Suppressor macrophage treated with lipopolysaccharide for 4 hours (primary cell): Measurements from ENCODE around the gene ABCD1.
A peak's percentile ranks its signal among the peaks of the same experiment; 100 is the strongest.
"Not testable (repeated sequence)": the region's sequence is repeated elsewhere in the genome, so short reads cannot be mapped to it uniquely, and the experiment has no call there.

ENCODE experiments used
- DNase-seq: peaks from one replicate; pipeline ENCODE4 v3.0.0-alpha.2; 2020

The ABCD1 gene

GRCh38 chrX:153694687-153695270 is 29.9 kb upstream of the ABCD1 start:
- DNase-seq, result no peak

GRCh38 chrX:153696100-153696499 is 28.6 kb upstream of the ABCD1 start:
- no peak for DNase-seq

DNA sequence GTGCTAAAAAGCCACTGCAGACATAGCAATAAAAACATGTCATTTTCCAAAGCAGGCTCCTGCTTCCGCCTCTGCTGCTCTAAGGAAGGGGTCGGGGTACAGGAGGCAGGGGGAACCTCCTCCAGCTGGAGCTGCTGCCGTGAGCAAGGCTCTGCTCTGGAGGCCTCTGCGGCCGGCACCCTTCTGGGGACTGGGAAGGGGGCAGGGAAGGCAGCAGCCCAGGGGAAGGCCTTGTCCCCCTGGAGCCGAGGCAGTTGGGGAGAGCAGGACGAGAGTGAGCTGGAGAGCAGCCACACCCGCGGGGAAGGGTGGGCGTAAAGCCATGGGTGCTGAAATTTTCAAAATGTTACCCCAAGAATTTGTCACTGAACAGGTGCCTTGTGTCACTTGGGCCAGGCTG is 28.1 kb upstream of the ABCD1 start:
- DNase-seq, result not testable (repeated sequence)

DNA sequence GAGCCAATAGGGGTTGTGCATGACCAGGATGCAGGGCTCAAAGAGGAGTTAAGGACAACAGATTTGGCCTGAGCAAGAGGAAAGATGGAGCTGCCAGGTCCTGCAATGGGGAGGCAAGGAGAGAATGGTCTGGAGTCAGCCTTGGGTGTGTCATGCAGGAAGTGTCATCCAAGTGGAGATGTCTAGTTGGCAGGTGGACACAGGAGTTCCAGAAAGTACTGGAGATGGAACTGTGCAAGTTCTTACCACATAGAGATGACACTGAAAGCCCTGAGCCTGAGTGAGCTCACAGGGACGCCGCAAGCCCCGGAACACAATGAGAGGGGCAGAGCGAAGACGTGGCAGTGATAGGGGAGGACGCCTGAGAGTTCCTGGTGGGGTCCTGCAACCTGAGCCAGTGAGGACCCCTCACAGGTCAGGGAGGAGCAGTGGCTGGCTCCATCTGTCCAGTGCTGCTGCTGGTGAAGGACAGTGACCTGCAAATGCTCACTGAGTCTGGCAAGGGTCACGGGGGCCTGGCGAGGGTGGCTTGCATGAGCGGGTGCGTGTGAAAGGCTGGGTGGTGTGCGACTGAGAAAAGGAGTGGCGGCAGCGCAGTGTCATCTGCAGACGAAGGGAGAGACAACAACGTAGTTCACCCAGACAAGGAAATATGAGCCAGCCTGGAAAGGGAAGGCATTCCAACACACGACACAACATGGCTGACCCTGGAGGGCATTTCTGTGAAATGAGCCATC is 27.5 kb upstream of the ABCD1 start:
- not testable (repeated sequence) for DNase-seq

GRCh38 chrX:153697924-153698865 is 26.5 kb upstream of the ABCD1 start:
- no peak for DNase-seq

- DNase-seq, result not testable (repeated sequence)
These were observed 25.4 kb upstream of the ABCD1 start for GRCh38 chrX:153699210-153699783.

DNA sequence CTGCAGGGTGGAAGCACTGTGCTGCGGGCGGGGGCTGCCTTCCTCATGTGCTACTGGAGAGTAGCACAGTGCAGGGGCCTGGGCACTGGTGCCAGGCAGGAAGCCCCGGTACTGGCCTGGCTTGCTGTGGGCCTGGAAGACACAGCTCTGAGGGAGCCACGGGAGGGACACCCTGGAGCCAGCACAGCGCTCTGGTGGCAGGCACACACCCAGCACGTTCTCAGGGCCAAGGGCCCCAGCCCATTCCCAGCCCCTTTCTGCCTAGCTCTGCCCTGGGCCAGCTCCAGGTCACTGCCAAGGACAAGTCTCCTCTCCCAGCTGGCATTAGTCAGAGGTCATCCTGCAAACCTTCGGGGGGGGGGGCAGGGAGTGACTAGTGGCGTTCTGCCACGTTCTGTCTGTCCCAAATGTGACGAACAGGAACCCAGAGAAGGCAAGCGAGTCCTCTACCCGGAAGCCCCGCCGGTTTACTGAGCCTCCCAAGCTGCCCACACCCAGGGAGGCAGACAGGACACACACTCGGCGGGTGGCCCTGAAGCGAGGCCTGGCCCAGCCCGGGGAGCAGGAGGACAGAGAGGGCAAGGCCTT is 24.8 kb upstream of the ABCD1 start:
- DNase-seq, result not testable (repeated sequence)

GRCh38 chrX:153700376-153700945 is 24.2 kb upstream of the ABCD1 start:
- no peak for DNase-seq

DNA sequence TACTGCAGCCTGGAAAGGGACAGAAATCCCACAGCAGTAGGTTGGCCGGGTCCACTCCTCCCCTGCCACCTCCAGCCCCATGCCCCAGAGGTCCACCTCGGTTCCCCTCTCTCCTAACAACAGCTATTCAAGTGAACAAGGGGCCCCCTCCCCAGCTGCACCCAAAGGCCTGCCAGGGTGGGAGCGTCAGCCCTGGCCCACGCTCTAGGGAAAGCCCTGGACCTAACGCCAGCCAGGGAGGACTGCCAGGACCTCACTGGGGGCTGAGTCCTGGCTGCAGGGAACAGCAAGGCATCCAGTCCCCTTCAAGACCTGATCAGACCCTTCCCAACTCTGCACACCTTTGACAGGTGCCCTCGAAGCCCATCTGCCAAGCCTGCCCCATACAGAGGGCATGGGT is 23.7 kb upstream of the ABCD1 start:
- no peak for DNase-seq

GRCh38 chrX:153701706-153702105 is 22.9 kb upstream of the ABCD1 start:
- DNase-seq, result no peak

DNA sequence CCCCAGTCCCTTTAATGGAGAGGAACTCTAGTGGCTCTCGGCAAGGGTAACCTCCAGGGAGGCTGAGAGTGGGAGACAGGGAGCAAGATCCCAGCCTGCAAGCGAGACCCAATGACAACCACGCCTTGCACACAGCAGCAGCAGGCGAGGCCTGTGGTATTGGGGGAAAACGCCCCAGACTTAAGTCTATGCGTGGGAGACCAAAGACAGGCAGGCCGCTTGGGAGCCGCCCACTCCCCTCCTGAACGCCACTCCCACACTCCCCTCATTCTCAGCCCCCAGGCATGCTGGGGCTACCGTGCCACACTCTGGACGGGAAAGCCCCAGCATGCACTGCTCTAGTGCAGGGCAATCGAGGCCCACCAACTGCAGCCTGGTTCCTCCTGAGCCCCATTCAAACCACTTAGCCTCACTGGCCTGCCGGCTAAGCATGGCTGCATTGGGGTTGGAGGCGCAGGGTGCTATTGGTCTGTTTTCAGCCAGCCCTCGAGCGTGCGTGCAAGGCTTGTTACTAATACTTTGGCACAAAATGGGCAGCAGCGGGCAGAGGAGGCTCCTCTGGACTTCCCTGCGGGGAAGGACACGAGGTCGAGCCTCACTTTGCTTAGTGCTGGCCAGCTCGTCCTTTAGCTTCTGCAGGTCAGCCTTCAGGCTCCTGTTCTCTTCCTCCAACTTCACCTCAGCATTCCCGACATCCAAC is 22.2 kb upstream of the ABCD1 start:
- no peak for DNase-seq

- no peak for DNase-seq
These were observed 21.7 kb upstream of the ABCD1 start for GRCh38 chrX:153703036-153703370.

GRCh38 chrX:153704021-153704526 is 20.6 kb upstream of the ABCD1 start:
- DNase-seq, result no peak

DNA sequence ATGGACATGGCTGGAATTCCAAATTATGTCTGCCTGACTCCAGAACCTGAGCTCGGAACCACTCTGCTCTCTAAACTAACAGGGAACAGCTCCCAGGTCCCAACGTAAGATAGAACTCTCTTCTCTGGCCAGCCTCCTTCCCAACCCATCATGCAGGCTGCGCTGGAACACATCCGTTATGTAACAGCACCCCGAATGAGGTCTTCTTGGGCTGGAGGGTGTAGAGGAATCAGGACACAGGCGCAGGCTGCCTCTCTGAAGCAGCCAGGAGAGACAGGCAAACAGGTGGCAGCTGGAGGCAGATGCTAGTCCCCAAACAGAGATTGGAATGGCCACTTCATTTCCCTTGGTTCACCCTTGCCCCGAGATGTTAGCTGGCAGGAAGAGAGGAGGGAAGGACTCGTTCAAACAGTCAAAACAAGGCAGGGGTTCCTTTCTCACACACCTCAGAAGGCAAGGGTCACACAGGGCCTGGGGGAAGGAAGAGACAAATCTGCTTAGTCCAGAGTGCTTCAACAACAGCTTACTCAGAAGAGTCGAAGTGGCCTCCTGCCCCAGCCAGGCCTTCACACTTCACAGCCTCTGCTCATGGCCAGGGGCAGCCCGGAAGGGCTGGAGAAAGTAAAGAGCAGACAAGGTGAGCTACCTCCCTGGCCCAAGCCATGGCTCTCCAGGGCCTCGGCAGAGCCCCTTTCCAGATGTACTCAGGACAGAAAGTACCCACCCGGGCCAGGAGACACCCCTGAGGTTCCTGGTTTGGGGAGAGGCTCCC is 19.8 kb upstream of the ABCD1 start:
- DNase-seq, result not testable (repeated sequence)

DNA sequence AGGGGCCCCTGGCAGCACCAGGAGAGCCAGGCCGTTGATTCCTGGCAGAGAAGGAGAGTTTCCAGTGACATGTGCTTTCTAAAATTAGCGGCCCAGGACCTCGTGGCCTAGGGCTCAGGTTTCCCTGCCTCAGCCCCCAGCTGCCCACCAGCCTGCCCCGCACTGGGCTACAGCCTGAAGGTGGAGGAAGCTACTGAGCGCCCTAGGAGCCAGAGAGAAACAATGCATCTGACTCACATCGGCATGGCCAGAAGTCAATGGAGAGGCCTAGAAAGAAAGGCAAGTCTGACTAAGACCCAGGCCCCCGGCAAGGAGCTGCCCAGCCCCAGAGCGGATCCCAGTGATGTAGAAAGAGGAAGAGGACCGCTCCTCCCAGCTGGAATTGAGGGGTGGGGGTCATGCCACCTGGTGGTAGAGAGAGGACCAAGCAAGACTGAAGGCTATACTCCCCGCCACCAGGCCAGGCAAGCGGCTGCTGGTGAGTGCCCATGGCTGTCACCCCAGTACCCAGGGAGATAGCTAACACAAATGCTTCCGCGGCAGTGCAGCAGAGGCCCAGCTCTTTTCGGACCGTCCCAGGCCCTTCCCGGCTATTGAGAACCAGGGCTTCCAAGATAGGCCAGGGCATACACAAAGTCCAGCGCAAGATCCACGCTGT is 19.1 kb upstream of the ABCD1 start:
- DNase-seq, result not testable (repeated sequence)

GRCh38 chrX:153706799-153707198 is 17.9 kb upstream of the ABCD1 start:
- DNase-seq, result no peak

DNA sequence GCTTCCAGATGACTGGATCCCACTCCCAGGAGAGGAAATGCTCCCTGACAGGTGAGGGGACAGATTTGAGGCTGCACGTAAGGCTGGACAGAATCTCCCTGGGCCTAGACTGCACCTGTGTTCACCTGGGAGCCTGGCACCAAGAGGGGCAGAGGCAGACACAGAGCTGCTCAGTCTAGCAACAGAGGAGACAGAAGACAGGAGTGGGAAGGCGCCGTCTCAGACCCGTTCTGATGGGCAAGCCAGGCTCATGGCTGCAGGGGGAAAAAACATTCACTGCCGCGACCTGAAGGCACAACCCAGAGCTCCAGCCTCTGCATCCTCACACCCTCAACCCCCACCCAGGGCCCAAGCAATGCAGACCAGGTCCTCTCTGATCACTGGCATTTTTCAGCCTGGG is 17.2 kb upstream of the ABCD1 start:
- no peak for DNase-seq

GRCh38 chrX:153708415-153708814 is 16.2 kb upstream of the ABCD1 start:
- DNase-seq, result peak; percentile 66

- DNase-seq, result no peak
These were observed 14.7 kb upstream of the ABCD1 start for GRCh38 chrX:153709726-153710674.
